ENCODE measurements around the gene CDC14B. TPM values are rescaled to one million over a fixed set of nuclear protein-coding genes. Genes with fewer than 3 reads are reported as not detected.

CDC14B gene
- total and polyA plus RNA-seq, 2 of the 4 experiments (the other 2 are of a cell fraction) = 9.7 to 26.3 TPM

DNA sequence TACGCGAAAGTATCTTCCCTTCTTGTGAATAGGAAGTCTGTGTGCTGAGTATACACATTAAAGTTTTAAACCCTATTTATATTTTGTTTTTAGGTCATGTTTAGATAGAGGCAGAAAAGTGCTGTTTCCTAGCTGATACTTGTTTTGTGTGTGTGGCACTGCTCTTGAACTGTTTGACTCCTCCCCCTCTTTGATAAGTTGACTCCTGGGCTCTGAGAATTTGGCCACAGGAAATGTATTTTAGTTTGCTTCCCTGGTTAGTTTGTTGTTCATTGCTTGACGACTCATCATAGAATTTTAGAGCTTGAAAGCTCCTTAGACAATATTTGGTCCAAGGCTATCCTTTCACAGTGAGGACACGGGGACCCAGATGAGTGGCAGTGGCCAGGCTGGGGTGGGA is 2.0 kb upstream of the CDC14B start:
- H3K4me2 ChIP-seq (ENCODE audit: low read depth, low read length) = no peak overlapping the region
- ATAC-seq (ENCODE audit: low read depth) = no peak
- intact Hi-C loops (cut with micrococcal nuclease) (no loop called here), dilution Hi-C loops (cut with HindIII; ENCODE audit: low sequenced_read_pairs, unreplicated experiment) (no loop called here), in situ Hi-C loops (cut with MboI; ENCODE audit: low sequenced_read_pairs) (no loop called here)
- 80% methylated on average over 1 of the region's 4 CpGs; no CpG with 5 or more reads in 1 of the 2 experiments for WGBS, 2 experiments (ENCODE audit: extremely low coverage in 2 of 2, insufficient read length in 1 of 2)
- H4K20me1 ChIP-seq (ENCODE audit: insufficient read depth, low read length) = peaks cover 8% of the 10 kb centered on the region; the same call in 1 of the 2 replicates
- no peaks in the 10 kb centered on the region for H3K9me3 ChIP-seq (ENCODE audit: control insufficient read depth, insufficient read depth, low read length)
- peaks cover 3 to 20% of the 10 kb centered on the region in 2 experiments; a peak in 3 of 4 replicates for H3K79me1 ChIP-seq (ENCODE audit: low read depth in 1 of 2, low read length in 2 of 2)
- no peak overlapping the region; the same call in 2 of the 3 replicates for H2BK15ac ChIP-seq (ENCODE audit: low read depth, low read length)
- no peak overlapping the region for H3K56ac ChIP-seq (ENCODE audit: extremely low read depth, insufficient read depth, low read length)
- TF ChIP-seq CHD1 (IDR thresholded peaks at IDR 0.05; ENCODE audit: low read depth, low read length) (no peak), RCOR1 (IDR thresholded peaks at IDR 0.05; ENCODE audit: insufficient replicate concordance, low read length) (no peak), NFE2L2 (IDR thresholded peaks at IDR 0.05; ENCODE audit: low read depth, low read length) (no peak), CEBPB (IDR thresholded peaks at IDR 0.05; ENCODE audit: low read depth, low read length) (no peak), RAD21 (IDR thresholded peaks at IDR 0.05; ENCODE audit: low read length) (no peak), BHLHE40 (IDR thresholded peaks at IDR 0.05; ENCODE audit: low read depth, low read length) (no peak), MAZ (IDR thresholded peaks at IDR 0.05; ENCODE audit: borderline replicate concordance, low read depth, low read length) (no peak), POLR2A (IDR thresholded peaks at IDR 0.05; ENCODE audit: low read depth, low read length) (no peak), SMC3 (IDR thresholded peaks at IDR 0.05; ENCODE audit: low read depth, low read length) (no peak), RFX5 (IDR thresholded peaks at IDR 0.05; ENCODE audit: low read depth, low read length) (no peak), MAFK (IDR thresholded peaks at IDR 0.05; ENCODE audit: low read depth, low read length) (no peak), FOS (IDR thresholded peaks at IDR 0.05; ENCODE audit: low read depth, low read length) (no peak)
- TF ChIP-seq, protein P1, sequence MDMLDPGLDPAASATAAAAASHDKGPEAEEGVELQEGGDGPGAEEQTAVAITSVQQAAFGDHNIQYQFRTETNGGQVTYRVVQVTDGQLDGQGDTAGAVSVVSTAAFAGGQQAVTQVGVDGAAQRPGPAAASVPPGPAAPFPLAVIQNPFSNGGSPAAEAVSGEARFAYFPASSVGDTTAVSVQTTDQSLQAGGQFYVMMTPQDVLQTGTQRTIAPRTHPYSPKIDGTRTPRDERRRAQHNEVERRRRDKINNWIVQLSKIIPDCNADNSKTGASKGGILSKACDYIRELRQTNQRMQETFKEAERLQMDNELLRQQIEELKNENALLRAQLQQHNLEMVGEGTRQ (IDR thresholded peaks at IDR 0.05; ENCODE audit: low read depth, low read length) = no peak
- TF ChIP-seq, protein P2, sequence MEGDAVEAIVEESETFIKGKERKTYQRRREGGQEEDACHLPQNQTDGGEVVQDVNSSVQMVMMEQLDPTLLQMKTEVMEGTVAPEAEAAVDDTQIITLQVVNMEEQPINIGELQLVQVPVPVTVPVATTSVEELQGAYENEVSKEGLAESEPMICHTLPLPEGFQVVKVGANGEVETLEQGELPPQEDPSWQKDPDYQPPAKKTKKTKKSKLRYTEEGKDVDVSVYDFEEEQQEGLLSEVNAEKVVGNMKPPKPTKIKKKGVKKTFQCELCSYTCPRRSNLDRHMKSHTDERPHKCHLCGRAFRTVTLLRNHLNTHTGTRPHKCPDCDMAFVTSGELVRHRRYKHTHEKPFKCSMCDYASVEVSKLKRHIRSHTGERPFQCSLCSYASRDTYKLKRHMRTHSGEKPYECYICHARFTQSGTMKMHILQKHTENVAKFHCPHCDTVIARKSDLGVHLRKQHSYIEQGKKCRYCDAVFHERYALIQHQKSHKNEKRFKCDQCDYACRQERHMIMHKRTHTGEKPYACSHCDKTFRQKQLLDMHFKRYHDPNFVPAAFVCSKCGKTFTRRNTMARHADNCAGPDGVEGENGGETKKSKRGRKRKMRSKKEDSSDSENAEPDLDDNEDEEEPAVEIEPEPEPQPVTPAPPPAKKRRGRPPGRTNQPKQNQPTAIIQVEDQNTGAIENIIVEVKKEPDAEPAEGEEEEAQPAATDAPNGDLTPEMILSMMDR (conservative IDR thresholded peaks at IDR 0.05; ENCODE audit: low read depth, low read length) = no peak
- TF ChIP-seq, protein P3, sequence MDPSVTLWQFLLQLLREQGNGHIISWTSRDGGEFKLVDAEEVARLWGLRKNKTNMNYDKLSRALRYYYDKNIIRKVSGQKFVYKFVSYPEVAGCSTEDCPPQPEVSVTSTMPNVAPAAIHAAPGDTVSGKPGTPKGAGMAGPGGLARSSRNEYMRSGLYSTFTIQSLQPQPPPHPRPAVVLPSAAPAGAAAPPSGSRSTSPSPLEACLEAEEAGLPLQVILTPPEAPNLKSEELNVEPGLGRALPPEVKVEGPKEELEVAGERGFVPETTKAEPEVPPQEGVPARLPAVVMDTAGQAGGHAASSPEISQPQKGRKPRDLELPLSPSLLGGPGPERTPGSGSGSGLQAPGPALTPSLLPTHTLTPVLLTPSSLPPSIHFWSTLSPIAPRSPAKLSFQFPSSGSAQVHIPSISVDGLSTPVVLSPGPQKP (IDR thresholded peaks at IDR 0.05; ENCODE audit: borderline replicate concordance, low read depth, low read length) = no peak
- H3K36me3 ChIP-seq (ENCODE audit: control insufficient read depth, insufficient read depth, low read length) = no peaks in the 10 kb centered on the region
- no peak overlapping the region for H4K8ac ChIP-seq (ENCODE audit: low read depth in 2 of 2, low read length in 2 of 2)
- H2AK5ac ChIP-seq (ENCODE audit: low read depth, low read length) = no peak overlapping the region
- peak overlapping the region; percentile 26; the same call in 1 of the 2 replicates for H3K4ac ChIP-seq (ENCODE audit: low read depth, low read length)
- POLR2A ChIA-PET (ENCODE audit: unreplicated experiment) = interaction anchor here (0.5 kb wide), 1 partner anchor 651 kb away, joined by 3 read pairs; no protein-coding TSS in a partner anchor
- BruUV-seq (replicated peaks) = no TSS peak
- peak; percentile 35 for DNase-seq
- no peak overlapping the region for H3K23ac ChIP-seq (ENCODE audit: low read depth, low read length)
- 0 out of 2 replicates have a peak, but pooled peaks cover 2% of the 10 kb centered on the region for H3K4me1 ChIP-seq (ENCODE audit: control insufficient read depth, insufficient read depth, low read length)
- no peaks in the 10 kb centered on the region for H3K27me3 ChIP-seq (ENCODE audit: control insufficient read depth, insufficient read depth, low read length)
- no peak overlapping the region for H4K5ac ChIP-seq (ENCODE audit: low read depth, low read length)
- peaks cover 3% of the 10 kb centered on the region; the same call in 1 of the 2 replicates for H3K9me1 ChIP-seq (ENCODE audit: insufficient read depth, low read length)
- CTCF ChIA-PET = no interaction called here
- no peak overlapping the region for H2AFZ ChIP-seq (replicated peaks; ENCODE audit: low read length, poor library complexity)
- H2BK5ac ChIP-seq (ENCODE audit: low read depth, low read length, poor library complexity, severe bottlenecking) = no peak overlapping the region
- H3K18ac ChIP-seq (ENCODE audit: low read depth, low read length) = no peak overlapping the region
- H3K4me3 ChIP-seq (ENCODE audit: insufficient read depth, low read depth, low read length) = no peak overlapping the region
- no peak overlapping the region for H3K27ac ChIP-seq (ENCODE audit: insufficient read depth, low read length)
- H2BK20ac ChIP-seq (ENCODE audit: low read depth, low read length) = no peak overlapping the region
- 0 out of 2 replicates have a peak overlapping the region, but pooled peaks have one; percentile 3 for H2BK120ac ChIP-seq (ENCODE audit: low read depth, low read length)
- no peak overlapping the region for H3K14ac ChIP-seq (replicated peaks; ENCODE audit: low read depth, low read length)
- no peak overlapping the region for H4K91ac ChIP-seq (ENCODE audit: insufficient read depth, low read depth, low read length)
- no peak overlapping the region for H3K9ac ChIP-seq (ENCODE audit: low read depth, low read length)
- H2AK9ac ChIP-seq (replicated peaks; ENCODE audit: low read depth, low read length, poor library complexity) = no peak overlapping the region

Measured in IMR-90 (cell line).